ENCODE data around the gene ANKRD33B. TPM values are rescaled to one million over a fixed set of nuclear protein-coding genes. Genes with fewer than 3 reads are reported as not detected.

ANKRD33B gene
- total and polyA plus RNA-seq, 2 of the 13 experiments (the other 11 are each of a cell fraction or from before 2014, with no cell fraction given), result 0.02 TPM; not detected in 1

GRCh38 chr5:10695759-10696543 is 132.1 kb downstream of the ANKRD33B start:
- H3K27ac ChIP-seq (ENCODE audit: extremely low read length, insufficient read depth, low read length), result no peak overlapping the region
- no peaks in the 10 kb centered on the region for H3K9me3 ChIP-seq (ENCODE audit: low read length)
- in situ Hi-C loops (cut with HindIII; ENCODE audit: extremely low pct_ligation_motif_present, low pct_unique_long_range_greater_than_20kb) (no loop called here), intact Hi-C loops (cut with micrococcal nuclease; ENCODE audit: unreplicated experiment) (loop anchor here (2.0 to 5.0 kb wide), 2 partner anchors 79 to 161 kb away; no protein-coding TSS in a partner anchor)
- FAIRE-seq, result no peak
- H3K9ac ChIP-seq (ENCODE audit: insufficient read depth, low read depth, low read length), result no peak overlapping the region
- ChIA-PET POLR2A (no interaction called here), CTCF (ENCODE audit: low intra/inter-chr PET ratio, low total read pairs) (no interaction called here)
- no peaks in the 10 kb centered on the region for H3K4me1 ChIP-seq (ENCODE audit: insufficient read depth, low read length)
- peaks cover 9 to 44% of the 10 kb centered on the region in 2 experiments for H3K36me3 ChIP-seq (replicated peaks in 1 of 2; ENCODE audit: control insufficient read depth in 1 of 2, insufficient read depth in 2 of 2, low read length in 2 of 2)
- H2AFZ ChIP-seq (ENCODE audit: low read length), result no peak overlapping the region
- H3K4me3 ChIP-seq (replicated peaks in 1 of 3; ENCODE audit: insufficient read depth in 1 of 3, low read depth in 2 of 3, low read length in 3 of 3), result no peak overlapping the region
- H3K4me2 ChIP-seq (ENCODE audit: low read depth, low read length), result no peak overlapping the region
- TF ChIP-seq RARA (CRISPR knock-in tag; IDR thresholded peaks at IDR 0.05) (no peak), RBM22 (optimal IDR thresholded peaks at IDR 0.05; ENCODE audit: low read length) (peak; percentile 27)
- BruUV-seq (replicated peaks), result no TSS peak
- H4K20me1 ChIP-seq (ENCODE audit: insufficient read depth, low read length), result peaks cover 35% of the 10 kb centered on the region
- peaks cover 8% of the 10 kb centered on the region for H3K79me2 ChIP-seq (ENCODE audit: insufficient read depth, low read length)
- H3K27me3 ChIP-seq (ENCODE audit: control insufficient read depth in 1 of 2, insufficient read depth in 2 of 2, low read length in 2 of 2), result no peaks in the 10 kb centered on the region
- WGBS (ENCODE audit: low lambda C conversion rate), result 92% methylated on average over 7 of the region's 7 CpGs
- no peak for DNase-seq (ENCODE audit: low spot score)
- no peak for ATAC-seq

- peaks cover 5% of the 10 kb centered on the region for H3K79me2 ChIP-seq (ENCODE audit: insufficient read depth, low read length)
- CTCF ChIA-PET (ENCODE audit: low intra/inter-chr PET ratio, low total read pairs), result no interaction called here
- DNase-seq (ENCODE audit: low spot score) (no peak), FAIRE-seq (no peak), ATAC-seq (no peak)
- H3K27ac ChIP-seq (ENCODE audit: extremely low read length, insufficient read depth, low read length), result no peak overlapping the region
- TF ChIP-seq HDAC1 (CRISPR knock-in tag; IDR thresholded peaks at IDR 0.05), result no peak
- TF ChIP-seq MYC (CRISPR knock-in tag; IDR thresholded peaks at IDR 0.05; ENCODE audit: borderline replicate concordance), result no peak
- H3K9me3 ChIP-seq (ENCODE audit: low read length), result no peaks in the 10 kb centered on the region
- H3K36me3 ChIP-seq (replicated peaks in 1 of 2; ENCODE audit: control insufficient read depth in 1 of 2, insufficient read depth in 2 of 2, low read length in 2 of 2), result peaks cover 9 to 45% of the 10 kb centered on the region in 2 experiments
- intact Hi-C loops (cut with micrococcal nuclease; ENCODE audit: unreplicated experiment) (loop anchor here (5.0 kb wide), 1 partner anchor 158 kb away; no protein-coding TSS in a partner anchor), in situ Hi-C loops (cut with HindIII; ENCODE audit: extremely low pct_ligation_motif_present, low pct_unique_long_range_greater_than_20kb) (no loop called here)
- POLR2A ChIA-PET, result no interaction called here
- H3K4me1 ChIP-seq (ENCODE audit: insufficient read depth, low read length), result no peaks in the 10 kb centered on the region
- no peak overlapping the region for H3K4me3 ChIP-seq (replicated peaks in 1 of 3; ENCODE audit: insufficient read depth in 1 of 3, low read depth in 2 of 3, low read length in 3 of 3)
- WGBS (ENCODE audit: low lambda C conversion rate), result 93% methylated on average over 4 of the region's 5 CpGs
- H3K9ac ChIP-seq (ENCODE audit: insufficient read depth, low read depth, low read length), result no peak overlapping the region
- H4K20me1 ChIP-seq (ENCODE audit: insufficient read depth, low read length), result peaks cover 41% of the 10 kb centered on the region
- no peaks in the 10 kb centered on the region for H3K27me3 ChIP-seq (ENCODE audit: control insufficient read depth in 1 of 2, insufficient read depth in 2 of 2, low read length in 2 of 2)
- no TSS peak for BruUV-seq (replicated peaks)
- no peak overlapping the region for H2AFZ ChIP-seq (ENCODE audit: low read length)
- no peak overlapping the region for H3K4me2 ChIP-seq (ENCODE audit: low read depth, low read length)
Observed at GRCh38 chr5:10699281-10699874, 135.5 kb downstream of the ANKRD33B start.
